ENCODE results near the gene CATSPER3. TPM values are rescaled to one million over a fixed set of nuclear protein-coding genes. Genes with fewer than 3 reads are reported as not detected.

Gene CATSPER3
- total RNA-seq, 1 experiment from 2014 or later: 1.9 TPM

DNA sequence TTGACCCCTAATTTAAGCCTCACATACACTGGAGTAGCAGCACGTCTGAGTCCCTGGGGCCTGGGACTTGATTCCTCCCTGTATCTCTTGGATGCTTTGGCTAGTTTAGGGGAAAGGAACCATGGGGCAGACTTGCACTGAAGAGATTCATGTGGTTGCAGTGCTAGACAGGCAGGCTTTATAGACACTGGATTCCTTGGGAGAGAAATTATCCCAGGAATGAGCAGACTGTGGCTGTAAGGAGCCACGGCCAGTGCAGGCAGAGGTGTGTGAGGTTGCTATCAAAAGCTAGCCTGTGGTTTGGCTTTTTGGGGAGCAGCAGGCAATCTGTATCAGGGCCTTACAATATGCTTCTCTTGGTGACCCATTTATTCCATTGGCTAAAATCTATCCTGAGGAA lies 86.8 kb downstream of the CATSPER3 start:
- intact Hi-C loops (cut with micrococcal nuclease): no loop called here
- H3K4me1 Mint-ChIP-seq (ENCODE audit: insufficient read depth, unreplicated experiment): no peaks in the 10 kb centered on the region
- no peaks in the 10 kb centered on the region for H3K27me3 Mint-ChIP-seq (ENCODE audit: insufficient read depth, unreplicated experiment)
- CTCF ChIA-PET: interaction anchor here (0.5 kb wide), 1 partner anchor 14 kb away, joined by 3 read pairs; no protein-coding TSS in a partner anchor
- TF ChIP-seq, protein P1, sequence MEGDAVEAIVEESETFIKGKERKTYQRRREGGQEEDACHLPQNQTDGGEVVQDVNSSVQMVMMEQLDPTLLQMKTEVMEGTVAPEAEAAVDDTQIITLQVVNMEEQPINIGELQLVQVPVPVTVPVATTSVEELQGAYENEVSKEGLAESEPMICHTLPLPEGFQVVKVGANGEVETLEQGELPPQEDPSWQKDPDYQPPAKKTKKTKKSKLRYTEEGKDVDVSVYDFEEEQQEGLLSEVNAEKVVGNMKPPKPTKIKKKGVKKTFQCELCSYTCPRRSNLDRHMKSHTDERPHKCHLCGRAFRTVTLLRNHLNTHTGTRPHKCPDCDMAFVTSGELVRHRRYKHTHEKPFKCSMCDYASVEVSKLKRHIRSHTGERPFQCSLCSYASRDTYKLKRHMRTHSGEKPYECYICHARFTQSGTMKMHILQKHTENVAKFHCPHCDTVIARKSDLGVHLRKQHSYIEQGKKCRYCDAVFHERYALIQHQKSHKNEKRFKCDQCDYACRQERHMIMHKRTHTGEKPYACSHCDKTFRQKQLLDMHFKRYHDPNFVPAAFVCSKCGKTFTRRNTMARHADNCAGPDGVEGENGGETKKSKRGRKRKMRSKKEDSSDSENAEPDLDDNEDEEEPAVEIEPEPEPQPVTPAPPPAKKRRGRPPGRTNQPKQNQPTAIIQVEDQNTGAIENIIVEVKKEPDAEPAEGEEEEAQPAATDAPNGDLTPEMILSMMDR (IDR thresholded peaks at IDR 0.05; ENCODE audit: unreplicated experiment): no peak
- no peak for DNase-seq (ENCODE audit: unreplicated experiment)
- POLR2A ChIA-PET: no interaction called here
- peaks cover 7% of the 10 kb centered on the region for H3K36me3 Mint-ChIP-seq (ENCODE audit: insufficient read depth, unreplicated experiment)
- no peak overlapping the region for H3K27ac Mint-ChIP-seq (ENCODE audit: low read depth, unreplicated experiment)
- BruUV-seq (replicated peaks): no TSS peak
- H3K9me3 Mint-ChIP-seq (ENCODE audit: unreplicated experiment): no peaks in the 10 kb centered on the region
- H3K4me3 Mint-ChIP-seq (ENCODE audit: unreplicated experiment): no peak overlapping the region

DNA sequence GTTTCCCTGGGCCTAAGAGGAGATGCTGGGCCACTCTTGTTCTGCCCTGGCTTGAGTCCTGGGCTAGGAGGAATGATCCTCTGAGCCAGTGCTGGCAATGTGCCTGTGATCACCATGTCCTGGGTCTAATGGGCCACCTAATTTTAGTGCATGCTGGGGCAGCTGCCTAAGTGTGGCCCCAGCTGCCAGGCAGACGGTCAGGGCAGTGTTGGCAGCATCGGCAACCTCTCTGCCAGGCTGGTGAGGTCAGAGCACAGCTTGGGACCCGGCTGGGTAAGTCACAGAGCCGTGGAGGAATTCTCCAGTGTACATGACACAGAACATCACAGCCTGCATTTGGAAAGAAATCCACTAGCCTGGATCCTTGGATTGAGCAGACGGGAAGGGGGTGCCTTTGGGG lies 87.7 kb downstream of the CATSPER3 start:
- POLR2A ChIA-PET: interaction anchor here (0.6 kb wide), 1 partner anchor 101 kb away, joined by 3 read pairs; no protein-coding TSS in a partner anchor
- H3K27me3 Mint-ChIP-seq (ENCODE audit: insufficient read depth, unreplicated experiment): no peaks in the 10 kb centered on the region
- DNase-seq (ENCODE audit: unreplicated experiment): no peak
- H3K9me3 Mint-ChIP-seq (ENCODE audit: unreplicated experiment): no peaks in the 10 kb centered on the region
- no TSS peak for BruUV-seq (replicated peaks)
- intact Hi-C loops (cut with micrococcal nuclease): no loop called here
- no peaks in the 10 kb centered on the region for H3K36me3 Mint-ChIP-seq (ENCODE audit: insufficient read depth, unreplicated experiment)
- no peak overlapping the region for H3K4me3 Mint-ChIP-seq (ENCODE audit: unreplicated experiment)
- TF ChIP-seq, protein P1 (IDR thresholded peaks at IDR 0.05; ENCODE audit: unreplicated experiment): no peak
- CTCF ChIA-PET: no interaction called here
- H3K4me1 Mint-ChIP-seq (ENCODE audit: insufficient read depth, unreplicated experiment): no peaks in the 10 kb centered on the region
- no peak overlapping the region for H3K27ac Mint-ChIP-seq (ENCODE audit: low read depth, unreplicated experiment)

DNA sequence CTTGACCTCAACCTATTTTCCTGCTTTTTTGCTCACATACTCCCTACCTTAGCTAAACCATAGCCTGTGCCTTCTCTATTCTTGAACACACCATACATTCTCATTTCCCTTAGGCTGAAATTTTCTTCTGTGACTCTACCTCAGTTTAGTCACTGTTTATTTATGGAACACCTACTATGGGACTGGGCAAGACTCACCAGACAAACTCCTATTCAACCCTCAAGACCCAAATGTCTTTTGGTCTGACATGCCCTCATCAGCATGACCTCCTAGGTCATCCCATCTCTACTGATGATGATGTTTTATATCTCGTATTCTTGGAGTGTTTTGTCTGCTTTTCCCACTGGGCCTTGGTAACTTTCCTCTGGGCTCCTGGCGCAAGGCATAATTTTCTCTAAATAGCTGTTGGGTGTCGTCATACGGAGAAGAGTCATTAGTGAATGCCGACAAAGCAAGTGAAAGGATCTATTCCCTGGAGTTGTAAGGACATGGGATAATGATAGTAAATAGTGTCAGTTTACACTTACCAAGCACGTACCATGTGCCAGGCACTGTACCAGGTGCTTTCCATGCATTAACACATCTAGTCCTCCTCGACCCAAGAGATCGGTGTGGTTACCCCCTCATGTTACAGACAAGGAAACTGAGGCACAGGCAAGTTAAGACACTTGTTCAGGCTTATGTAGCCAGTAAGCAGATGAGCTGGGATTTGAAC lies 88.8 kb downstream of the CATSPER3 start:
- DNase-seq (ENCODE audit: unreplicated experiment): no peak
- no TSS peak for BruUV-seq (replicated peaks)
- no peak overlapping the region for H3K4me3 Mint-ChIP-seq (ENCODE audit: unreplicated experiment)
- POLR2A ChIA-PET: interaction anchor here (0.5 kb wide), 1 partner anchor 14 kb away, joined by 3 read pairs; no protein-coding TSS in a partner anchor
- H3K27me3 Mint-ChIP-seq (ENCODE audit: insufficient read depth, unreplicated experiment): no peaks in the 10 kb centered on the region
- TF ChIP-seq, protein P1 (IDR thresholded peaks at IDR 0.05; ENCODE audit: unreplicated experiment): no peak
- CTCF ChIA-PET: no interaction called here
- H3K9me3 Mint-ChIP-seq (ENCODE audit: unreplicated experiment): no peaks in the 10 kb centered on the region
- H3K36me3 Mint-ChIP-seq (ENCODE audit: insufficient read depth, unreplicated experiment): no peaks in the 10 kb centered on the region
- intact Hi-C loops (cut with micrococcal nuclease): no loop called here
- H3K27ac Mint-ChIP-seq (ENCODE audit: low read depth, unreplicated experiment): no peak overlapping the region
- no peaks in the 10 kb centered on the region for H3K4me1 Mint-ChIP-seq (ENCODE audit: insufficient read depth, unreplicated experiment)

DNA sequence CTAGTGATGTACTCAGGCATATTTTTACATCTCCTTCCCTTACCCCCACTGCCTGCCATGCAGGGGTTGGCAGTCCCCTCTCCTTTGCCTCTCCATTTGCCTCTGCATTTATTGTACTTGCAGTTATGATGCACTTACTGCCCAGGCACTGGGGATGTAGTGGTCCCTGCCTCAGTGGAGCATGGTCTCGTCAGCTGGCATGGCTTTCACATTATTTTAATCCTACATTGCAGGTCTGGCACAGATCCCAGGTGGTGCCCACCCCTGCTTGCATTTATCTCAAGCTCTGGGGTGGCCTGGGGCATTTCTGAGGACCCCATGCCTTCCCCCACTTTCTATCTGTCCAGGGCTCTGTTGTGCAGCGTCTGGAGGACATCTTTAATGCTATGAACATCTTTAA lies 89.5 kb downstream of the CATSPER3 start:
- BruUV-seq (replicated peaks): no TSS peak
- H3K4me3 Mint-ChIP-seq (ENCODE audit: unreplicated experiment): no peak overlapping the region
- no peaks in the 10 kb centered on the region for H3K9me3 Mint-ChIP-seq (ENCODE audit: unreplicated experiment)
- TF ChIP-seq, protein P1 (IDR thresholded peaks at IDR 0.05; ENCODE audit: unreplicated experiment): no peak
- POLR2A ChIA-PET: interaction anchor here (0.5 kb wide), 1 partner anchor 14 kb away, joined by 3 read pairs; no protein-coding TSS in a partner anchor
- H3K27ac Mint-ChIP-seq (ENCODE audit: low read depth, unreplicated experiment): no peak overlapping the region
- H3K4me1 Mint-ChIP-seq (ENCODE audit: insufficient read depth, unreplicated experiment): no peaks in the 10 kb centered on the region
- no peaks in the 10 kb centered on the region for H3K36me3 Mint-ChIP-seq (ENCODE audit: insufficient read depth, unreplicated experiment)
- CTCF ChIA-PET: interaction anchor here (1.1 kb wide), 1 partner anchor 10 kb away, joined by 3 read pairs; no protein-coding TSS in a partner anchor
- intact Hi-C loops (cut with micrococcal nuclease): no loop called here
- H3K27me3 Mint-ChIP-seq (ENCODE audit: insufficient read depth, unreplicated experiment): no peaks in the 10 kb centered on the region
- no peak for DNase-seq (ENCODE audit: unreplicated experiment)
